GM18511 (cell line): ENCODE data around the gene DEUP1.

Experiments used
- ATAC-seq: cut with Tn5 transposase; IDR thresholded peaks from one replicate; pipeline ENCODE4 v1.9.1; 2021; ENCODE audit warnings: mild to moderate bottlenecking, moderate library complexity; ENCODE audit not compliant: unreplicated experiment

Gene DEUP1

GRCh38 chr11:93476796-93477195 lies 146.3 kb downstream of the DEUP1 start:
- no peak for ATAC-seq

- no peak for ATAC-seq
Measured at GRCh38 chr11:93477684-93478234, 147.2 kb downstream of the DEUP1 start.

- no peak for ATAC-seq
Measured at GRCh38 chr11:93478841-93479240, 148.3 kb downstream of the DEUP1 start.

GRCh38 chr11:93480256-93480655 lies 149.7 kb downstream of the DEUP1 start:
- ATAC-seq: no peak

GRCh38 chr11:93480756-93481155 lies 150.2 kb downstream of the DEUP1 start:
- no peak for ATAC-seq

- ATAC-seq: no peak
Measured at GRCh38 chr11:93481279-93481678, 150.7 kb downstream of the DEUP1 start.

GRCh38 chr11:93481696-93482095 lies 151.2 kb downstream of the DEUP1 start:
- no peak for ATAC-seq

- ATAC-seq: no peak
Measured at GRCh38 chr11:93482556-93482955, 152.0 kb downstream of the DEUP1 start.

GRCh38 chr11:93484716-93485115 lies 154.2 kb downstream of the DEUP1 start:
- ATAC-seq: no peak

- no peak for ATAC-seq
Measured at GRCh38 chr11:93485983-93486382, 155.4 kb downstream of the DEUP1 start.

GRCh38 chr11:93487032-93487483 lies 156.5 kb downstream of the DEUP1 start:
- ATAC-seq: no peak
